GM21825 (cell line): ENCODE data around the gene FOXP1.

ENCODE experiments used
- ATAC-seq: cut with Tn5 transposase; IDR thresholded peaks from one replicate; pipeline ENCODE4 v1.9.1; 2021; ENCODE audit warnings: mild to moderate bottlenecking, moderate library complexity; ENCODE audit not compliant: unreplicated experiment

The FOXP1 gene

DNA sequence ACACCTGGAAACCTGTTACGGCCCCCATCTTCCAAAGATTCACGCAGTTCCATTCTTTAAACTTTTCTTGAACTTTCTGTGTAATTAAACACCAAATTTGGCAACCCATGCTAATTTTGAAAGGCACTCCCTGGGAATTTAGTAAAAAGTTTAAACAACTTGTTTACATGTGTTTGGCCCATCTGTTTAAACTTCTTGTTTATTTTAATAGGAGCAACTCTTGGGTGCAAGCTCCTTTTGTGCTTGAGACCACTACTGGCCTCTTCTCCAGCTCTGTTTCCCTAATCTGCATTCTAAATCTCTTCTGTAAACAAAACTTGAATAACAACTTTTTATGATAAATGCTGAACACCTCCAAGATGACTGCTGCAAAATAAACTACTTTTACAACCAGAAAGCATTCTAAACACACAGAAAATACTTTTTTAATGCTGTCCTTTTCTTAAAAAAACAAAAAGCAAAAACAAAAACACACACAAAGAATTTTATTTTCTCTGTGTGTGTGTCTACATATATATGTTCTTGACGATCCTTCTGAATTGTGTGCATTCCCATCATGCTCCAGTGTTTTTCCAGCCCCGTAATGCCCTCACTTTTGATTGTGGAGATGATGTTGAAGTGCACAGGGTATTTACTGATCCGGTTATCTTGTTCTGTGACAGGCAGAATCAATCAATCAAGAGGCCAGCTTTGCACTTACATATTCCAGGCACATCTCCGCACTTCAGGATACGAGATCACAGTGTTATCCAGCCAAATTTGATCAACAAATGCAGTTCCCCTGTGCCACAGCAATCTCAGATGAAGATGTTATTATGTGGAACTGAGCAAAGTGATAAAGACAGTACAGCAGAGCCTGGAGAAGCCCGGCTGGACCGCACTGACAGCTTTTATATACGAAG is 416.9 kb downstream of the FOXP1 start:
- no peak for ATAC-seq

GRCh38 chr3:71164881-71165280 is 418.6 kb downstream of the FOXP1 start:
- ATAC-seq: no peak

DNA sequence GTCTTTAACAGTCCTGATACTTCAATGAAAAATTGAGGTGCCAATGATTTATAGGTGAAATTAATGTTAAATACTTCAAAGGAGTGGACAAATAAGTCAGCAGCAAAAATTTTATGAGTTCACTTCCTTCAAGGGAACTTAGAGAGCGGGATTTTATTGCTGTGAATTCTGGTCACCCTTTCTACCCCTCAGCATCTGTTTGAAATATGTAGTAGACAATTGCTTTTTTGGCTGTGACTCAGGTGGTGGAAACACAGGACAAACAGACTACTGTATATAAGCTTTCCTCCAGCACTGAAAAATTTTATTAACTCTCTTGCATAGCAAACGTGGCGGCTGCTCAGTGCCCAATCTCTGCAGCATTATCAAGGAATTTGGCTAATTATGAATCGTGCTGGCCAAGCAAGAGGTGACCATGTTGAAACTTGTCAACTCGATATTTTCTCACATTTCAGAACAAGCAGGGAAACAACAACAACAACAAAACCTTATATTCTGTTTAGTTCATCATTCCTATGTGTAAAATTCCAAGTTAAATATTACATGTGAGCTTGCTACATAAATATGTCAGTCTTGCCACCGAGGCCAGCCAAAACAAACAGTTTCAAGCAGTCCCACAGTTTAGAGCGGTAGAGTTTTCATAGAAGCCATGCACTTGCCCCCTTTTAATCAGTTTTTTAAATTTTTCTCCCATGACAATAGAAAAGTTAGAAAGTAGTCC is 420.2 kb downstream of the FOXP1 start:
- no peak for ATAC-seq

DNA sequence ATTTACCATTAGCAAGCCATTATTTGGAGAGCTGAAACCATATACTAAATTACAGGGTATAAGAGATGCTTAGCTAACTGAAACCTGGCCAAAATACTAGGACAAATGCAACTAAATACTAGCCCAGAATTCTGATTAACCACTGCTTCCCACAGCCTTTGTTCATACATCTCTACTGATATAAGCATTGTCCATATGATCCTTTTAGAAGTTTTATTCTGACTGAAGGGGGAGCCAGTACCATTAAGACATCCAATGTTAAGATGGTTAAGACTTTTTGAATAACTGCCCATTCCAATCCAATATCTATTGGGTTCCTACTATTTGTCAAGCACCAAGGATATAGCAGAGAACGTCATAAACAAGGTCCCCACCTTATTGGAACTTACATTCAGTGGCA is 421.3 kb downstream of the FOXP1 start:
- ATAC-seq: no peak

GRCh38 chr3:71160785-71161546 is 422.6 kb downstream of the FOXP1 start:
- no peak for ATAC-seq

- no peak for ATAC-seq
These were observed 427.4 kb downstream of the FOXP1 start for GRCh38 chr3:71156062-71156665.

GRCh38 chr3:71154846-71155245 is 428.7 kb downstream of the FOXP1 start:
- ATAC-seq: no peak

- ATAC-seq: no peak
These were observed 429.8 kb downstream of the FOXP1 start for GRCh38 chr3:71153713-71154112.

- ATAC-seq: no peak
These were observed 430.6 kb downstream of the FOXP1 start for GRCh38 chr3:71152892-71153265.

- ATAC-seq: no peak
These were observed 431.3 kb downstream of the FOXP1 start for GRCh38 chr3:71152039-71152891.

DNA sequence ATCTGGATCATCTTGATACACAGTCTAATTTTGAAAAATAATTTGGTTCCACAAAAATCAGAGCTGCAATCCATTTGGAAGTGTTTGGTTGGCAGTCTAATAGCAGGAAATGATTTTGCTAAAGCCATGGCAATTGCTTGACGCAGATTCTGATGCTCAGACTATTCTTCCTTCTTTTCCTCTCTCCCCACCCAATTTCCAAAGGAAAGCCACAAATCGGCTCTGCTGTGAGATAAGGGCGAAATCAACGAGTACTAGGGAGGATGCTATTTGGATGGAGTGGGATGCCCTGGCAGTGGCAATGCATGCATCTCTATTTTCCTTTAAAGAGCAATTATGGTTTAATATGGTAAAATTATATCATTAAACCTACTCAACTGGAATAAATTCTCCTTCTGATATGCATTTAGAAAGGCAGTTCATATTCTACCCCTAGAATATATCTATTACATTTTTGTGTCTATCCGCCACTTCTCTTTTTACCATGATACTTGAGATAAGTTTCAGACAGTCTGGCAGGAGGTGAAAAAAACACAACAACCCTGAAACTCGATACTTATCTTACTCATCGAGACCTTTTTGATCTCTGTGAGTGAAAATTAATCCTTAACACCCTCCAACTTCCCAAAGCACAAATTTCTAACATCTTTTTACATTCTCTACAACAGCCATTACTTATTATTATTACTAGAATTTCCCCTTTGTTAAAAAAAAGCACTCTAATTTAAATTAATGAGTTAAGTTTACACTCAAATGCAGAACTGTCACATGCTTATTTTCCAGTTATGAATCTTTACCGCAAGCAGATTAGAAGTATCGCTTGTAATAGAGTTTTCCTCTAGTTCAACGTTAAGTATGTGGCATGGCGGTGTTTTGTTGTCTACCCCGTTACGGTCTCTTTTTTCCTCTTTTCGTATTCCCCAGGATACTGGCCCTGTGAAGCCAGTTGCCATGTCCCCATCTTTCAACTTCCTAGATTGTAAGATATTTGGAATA is 433.3 kb downstream of the FOXP1 start:
- no peak for ATAC-seq

DNA sequence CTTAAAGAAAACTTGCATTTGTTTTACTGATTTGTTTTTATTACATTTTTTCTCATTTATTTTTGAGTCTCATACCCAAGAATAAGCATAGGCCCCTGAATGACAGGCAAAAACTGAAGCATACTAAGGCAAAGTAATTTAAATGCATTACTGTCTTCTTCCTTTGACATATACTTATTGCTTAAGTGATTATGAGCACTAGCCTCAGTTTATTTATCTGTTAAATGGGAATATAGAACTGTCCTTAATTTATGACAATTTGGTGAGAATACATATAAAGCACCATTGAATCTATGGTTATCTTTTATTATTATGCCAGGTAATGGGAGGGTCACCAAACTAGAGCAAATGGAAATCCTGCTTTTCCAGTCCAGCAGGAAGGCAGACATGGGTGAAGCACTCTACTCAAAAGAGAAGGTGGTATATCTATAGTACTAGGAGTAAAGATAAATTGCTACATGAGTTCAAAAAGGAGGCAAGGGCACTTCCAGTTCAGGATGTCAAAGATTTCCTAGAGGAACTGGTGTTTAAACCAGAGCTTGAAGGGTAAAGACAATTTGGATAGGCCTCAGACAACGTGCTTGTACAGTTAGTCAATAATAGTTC is 435.0 kb downstream of the FOXP1 start:
- ATAC-seq: no peak

DNA sequence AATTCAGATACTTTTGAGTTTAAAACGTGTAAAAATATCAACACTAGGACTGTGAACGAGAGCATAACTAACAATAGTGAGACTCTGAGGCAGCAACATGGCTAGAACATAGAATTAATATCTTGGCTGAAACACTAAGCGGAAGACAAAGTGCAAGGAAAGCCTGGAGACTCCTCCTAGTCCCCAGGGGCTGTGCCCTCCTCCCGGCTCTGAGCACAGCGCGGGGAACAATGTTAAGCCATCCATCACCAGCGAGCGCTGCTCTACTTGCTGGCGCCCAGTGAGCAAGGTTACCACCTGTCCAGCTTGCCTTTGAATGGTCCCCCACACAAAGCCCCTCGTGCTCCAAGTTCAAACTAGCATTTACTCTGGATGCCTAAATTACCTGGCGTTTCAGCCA is 436.9 kb downstream of the FOXP1 start:
- no peak for ATAC-seq

DNA sequence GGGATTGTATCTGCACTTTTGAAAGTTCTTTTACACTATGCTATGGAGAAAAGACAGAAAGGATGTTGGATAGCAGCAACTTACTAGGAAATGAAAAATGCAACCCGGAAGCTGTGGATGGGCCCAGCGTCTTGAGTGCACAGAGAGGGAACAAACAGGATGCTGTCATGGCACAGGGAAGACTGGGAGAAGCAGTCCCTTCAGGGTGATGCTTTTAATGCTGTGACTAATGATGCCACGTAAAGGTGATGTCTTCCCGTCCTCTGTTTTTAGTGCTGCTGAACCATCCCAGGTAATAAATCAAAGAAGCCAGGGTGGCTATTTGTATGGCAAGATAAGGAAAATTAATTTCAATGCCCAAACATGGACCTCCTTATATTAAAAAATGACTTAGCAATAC is 437.6 kb downstream of the FOXP1 start:
- ATAC-seq: no peak

DNA sequence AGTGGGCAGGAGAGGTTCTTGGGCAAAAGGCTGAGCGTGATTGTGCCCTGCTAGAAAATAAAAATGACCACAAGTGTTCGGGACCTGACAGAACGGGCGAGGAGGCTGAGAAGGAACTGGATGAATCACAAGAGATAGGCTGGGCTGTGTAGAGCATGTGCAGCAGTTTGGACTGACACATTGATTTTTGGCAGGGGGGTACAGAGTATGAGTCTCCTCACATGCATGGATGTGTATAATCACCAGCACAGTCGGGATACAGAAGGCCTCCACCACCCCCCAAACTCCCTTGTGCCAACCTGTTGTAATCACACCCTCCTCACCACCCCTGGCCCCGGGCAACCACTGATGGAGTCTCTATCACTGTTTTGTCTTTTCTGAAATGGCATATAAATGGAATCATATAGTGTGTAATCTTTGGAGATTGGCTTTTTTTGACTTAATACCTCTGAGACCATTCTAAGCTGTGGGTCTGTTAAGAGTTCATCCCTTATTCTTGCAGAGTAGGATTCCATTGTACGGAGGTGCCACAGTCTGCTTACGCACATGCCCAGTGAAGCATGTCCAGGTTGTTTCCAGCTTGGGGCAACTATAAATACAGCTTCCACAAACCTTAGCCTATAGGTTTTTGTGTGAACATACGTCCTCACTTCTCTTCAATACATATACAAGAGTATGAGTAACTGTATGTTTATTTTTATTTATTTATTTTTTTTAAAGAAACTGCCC is 438.8 kb downstream of the FOXP1 start:
- ATAC-seq: no peak

DNA sequence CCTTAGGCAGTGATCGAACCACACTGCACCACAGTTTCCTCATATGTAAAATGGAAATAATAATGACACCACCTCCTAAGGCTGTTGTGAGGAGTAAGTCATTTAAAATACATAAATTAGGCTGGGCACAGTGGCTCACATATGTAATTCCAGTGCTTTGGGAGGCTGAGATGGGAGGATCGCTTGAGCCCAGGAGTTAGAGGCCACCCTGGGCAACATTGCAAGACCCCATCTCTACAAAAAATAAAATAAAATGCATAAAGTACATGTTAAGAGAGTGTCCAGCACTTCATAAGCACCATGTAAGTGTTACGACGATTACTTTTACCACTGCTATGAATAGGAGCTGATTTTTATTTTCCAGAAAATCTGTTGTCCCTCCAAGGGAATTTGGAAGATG is 440.0 kb downstream of the FOXP1 start:
- ATAC-seq: no peak

DNA sequence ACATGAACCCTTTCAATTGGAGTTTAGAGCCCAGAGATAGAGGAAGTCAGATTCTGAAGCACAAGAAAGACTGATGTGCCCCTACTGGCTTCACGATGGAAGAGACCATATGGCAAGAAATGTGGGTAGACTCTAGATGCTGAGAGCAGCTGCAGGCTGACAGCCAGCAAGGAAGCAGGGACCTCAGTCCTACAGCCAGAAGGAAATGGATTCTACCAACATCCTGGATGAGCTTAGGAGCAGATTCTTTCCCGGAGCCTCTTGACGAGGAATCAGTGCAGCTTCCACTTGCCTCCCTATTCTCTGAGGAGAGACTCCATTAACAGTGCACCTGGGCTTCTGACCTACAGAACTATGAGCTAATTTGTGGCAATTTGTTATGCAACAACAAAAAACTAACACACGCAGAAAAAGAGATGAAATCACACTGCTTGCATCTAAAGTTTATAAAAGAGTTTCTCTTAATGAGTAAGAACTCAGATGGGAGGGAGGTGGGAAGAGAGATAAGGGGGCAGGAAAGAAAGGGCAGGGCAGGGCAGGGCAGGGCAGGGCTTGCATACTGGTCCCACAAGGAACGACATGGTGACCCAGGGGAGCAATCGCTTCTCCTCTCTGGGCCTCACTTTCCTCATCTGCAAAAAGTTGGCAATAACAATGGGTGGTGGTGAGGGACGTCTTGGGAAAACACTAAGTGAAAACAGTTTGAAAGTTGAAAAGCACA is 440.9 kb downstream of the FOXP1 start:
- ATAC-seq: no peak
